Parathyroid adenoma (tissue), 2 donors: ENCODE data around the gene SH3BGRL.
"Not testable (repeated sequence)": the region's sequence is repeated elsewhere in the genome, so short reads cannot be mapped to it uniquely, and the experiment has no call there.

Source experiments
- H2AFZ ChIP-seq: fragments of 300-600 bp; sonication (generic); one replicate; pipeline ENCODE4 v1.7.0; 2017; ENCODE audit warnings: antibody characterized with exemption, mild to moderate bottlenecking
- H3K27ac ChIP-seq: fragments of 300-600 bp; sonication (generic); one replicate; pipeline ENCODE4 v1.7.0; 2017
- H3K27me3 ChIP-seq: fragments of 300-600 bp; sonication (generic); one replicate; pipeline ENCODE4 v1.7.0; 2017; ENCODE audit warnings: low read length; ENCODE audit not compliant: control insufficient read depth, insufficient read depth
- H3K36me3 ChIP-seq: fragments of 300-600 bp; sonication (generic); one replicate; pipeline ENCODE4 v1.7.0; 2017; ENCODE audit warnings: low read length; ENCODE audit not compliant: control insufficient read depth, insufficient read depth
- H3K4me1 ChIP-seq: fragments of 300-600 bp; sonication (generic); one replicate; pipeline ENCODE4 v1.7.0; 2017; ENCODE audit warnings: control low read depth
- H3K4me2 ChIP-seq: fragments of 300-600 bp; sonication (generic); one replicate; pipeline ENCODE4 v1.7.0; 2017; ENCODE audit warnings: low read length
- H3K4me3 ChIP-seq: fragments of 300-600 bp; sonication (generic); one replicate; pipeline ENCODE4 v1.7.0; 2017; ENCODE audit warnings: low read depth, low read length
- H3K79me2 ChIP-seq: fragments of 300-600 bp; sonication (generic); one replicate; pipeline ENCODE4 v1.7.0; 2017; ENCODE audit warnings: control low read depth
- H3K9ac ChIP-seq: fragments of 300-600 bp; sonication (generic); one replicate; pipeline ENCODE4 v1.7.0; 2017; ENCODE audit warnings: mild to moderate bottlenecking
- H3K9me3 ChIP-seq: fragments of 300-600 bp; sonication (generic); one replicate; pipeline ENCODE4 v1.7.0; 2017; ENCODE audit warnings: low read length; ENCODE audit not compliant: control insufficient read depth
- TF ChIP-seq, protein P1 (sequence below): fragments of 300-600 bp; sonication (generic); IDR thresholded peaks from one replicate; pipeline ENCODE4 v1.7.0; 2017; ENCODE audit warnings: antibody characterized with exemption, mild to moderate bottlenecking
- donor health status: primary hyperparathyroidism.

SH3BGRL gene

GRCh38 chrX:81337805-81338204 lies 135.9 kb downstream of the SH3BGRL start:
- Histone ChIP-seq H3K79me2 (no peaks in the 10 kb centered on the region), H3K4me2 (no peak overlapping the region), H3K9ac (no peak overlapping the region), H2AFZ (no peak overlapping the region), H3K4me3 (no peak overlapping the region), H3K9me3 (no peaks in the 10 kb centered on the region), H3K4me1 (no peaks in the 10 kb centered on the region), H3K27me3 (no peaks in the 10 kb centered on the region), H3K36me3 (no peaks in the 10 kb centered on the region), H3K27ac (no peak overlapping the region)
- TF ChIP-seq, protein P1, sequence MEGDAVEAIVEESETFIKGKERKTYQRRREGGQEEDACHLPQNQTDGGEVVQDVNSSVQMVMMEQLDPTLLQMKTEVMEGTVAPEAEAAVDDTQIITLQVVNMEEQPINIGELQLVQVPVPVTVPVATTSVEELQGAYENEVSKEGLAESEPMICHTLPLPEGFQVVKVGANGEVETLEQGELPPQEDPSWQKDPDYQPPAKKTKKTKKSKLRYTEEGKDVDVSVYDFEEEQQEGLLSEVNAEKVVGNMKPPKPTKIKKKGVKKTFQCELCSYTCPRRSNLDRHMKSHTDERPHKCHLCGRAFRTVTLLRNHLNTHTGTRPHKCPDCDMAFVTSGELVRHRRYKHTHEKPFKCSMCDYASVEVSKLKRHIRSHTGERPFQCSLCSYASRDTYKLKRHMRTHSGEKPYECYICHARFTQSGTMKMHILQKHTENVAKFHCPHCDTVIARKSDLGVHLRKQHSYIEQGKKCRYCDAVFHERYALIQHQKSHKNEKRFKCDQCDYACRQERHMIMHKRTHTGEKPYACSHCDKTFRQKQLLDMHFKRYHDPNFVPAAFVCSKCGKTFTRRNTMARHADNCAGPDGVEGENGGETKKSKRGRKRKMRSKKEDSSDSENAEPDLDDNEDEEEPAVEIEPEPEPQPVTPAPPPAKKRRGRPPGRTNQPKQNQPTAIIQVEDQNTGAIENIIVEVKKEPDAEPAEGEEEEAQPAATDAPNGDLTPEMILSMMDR: no peak

DNA sequence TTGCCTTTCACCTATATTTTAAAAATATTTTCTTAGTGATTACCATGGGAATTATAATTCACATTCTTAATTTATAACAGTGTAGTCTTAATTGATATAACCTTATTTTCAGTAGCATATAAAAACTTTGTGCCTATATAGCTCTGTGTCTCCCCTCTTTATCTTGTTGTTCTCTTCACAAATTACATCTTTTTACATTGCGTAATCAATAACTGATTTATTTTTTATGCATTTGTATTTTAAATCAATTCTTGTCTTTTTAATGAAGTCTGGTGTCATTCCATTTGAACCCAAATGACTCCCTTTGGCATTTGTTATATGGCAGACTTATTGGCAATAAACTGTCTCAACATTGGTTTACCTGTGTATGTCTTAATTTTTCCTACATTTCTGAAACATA lies 137.0 kb downstream of the SH3BGRL start:
- Histone ChIP-seq H3K36me3 (no peaks in the 10 kb centered on the region), H3K4me3 (no peak overlapping the region), H3K4me2 (no peak overlapping the region), H3K9me3 (no peaks in the 10 kb centered on the region), H3K9ac (no peak overlapping the region), H3K79me2 (no peaks in the 10 kb centered on the region), H3K27me3 (no peaks in the 10 kb centered on the region), H2AFZ (no peak overlapping the region), H3K4me1 (no peaks in the 10 kb centered on the region), H3K27ac (no peak overlapping the region)
- TF ChIP-seq, protein P1: no peak

GRCh38 chrX:81345296-81345695 lies 143.4 kb downstream of the SH3BGRL start:
- not testable (repeated sequence) for H3K27me3 ChIP-seq, H3K9me3 ChIP-seq, H3K79me2 ChIP-seq, H3K36me3 ChIP-seq, H2AFZ ChIP-seq, H3K4me3 ChIP-seq, H3K9ac ChIP-seq, H3K27ac ChIP-seq, H3K4me2 ChIP-seq, H3K4me1 ChIP-seq
